Activated CD4-positive, alpha-beta T cell treated with anti-CD3 and anti-CD28 coated beads for 36 hours (primary cell): ENCODE data around the gene UBALD1. TPM values are rescaled to one million over a fixed set of nuclear protein-coding genes. Genes with fewer than 3 reads are reported as not detected.

ENCODE experiments used
- ATAC-seq: fragments of 200-7000 bp; cut with Tn5 transposase; one replicate; pipeline ENCODE4 v1.10.0; 2021; ENCODE audit warnings: mild to moderate bottlenecking, moderate library complexity
- CTCF ChIA-PET: fragments of 350-600 bp; sonication (Branson Sonifier 250); formaldehyde crosslinking; loops from one replicate; lab custom pipeline; 2021; ENCODE audit warnings: antibody characterized with exemption; lab: Charles Lee
- POLR2A ChIA-PET: fragments of 350-600 bp; sonication (Branson Sonifier 250); formaldehyde crosslinking; loops from one replicate; lab custom pipeline; 2021; ENCODE audit warnings: antibody characterized with exemption, inconsistent platforms; lab: Charles Lee
- DNase-seq: peaks from one replicate; pipeline ENCODE4 v3.0.0-alpha.2; 2020
- H3K27ac Mint-ChIP-seq: one replicate; pipeline ENCODE4 v1.8.0; 2021; ENCODE audit warnings: mixed read lengths
- H3K27me3 Mint-ChIP-seq: one replicate; pipeline ENCODE4 v1.8.0; 2021; ENCODE audit warnings: mixed read lengths
- H3K36me3 Mint-ChIP-seq: one replicate; pipeline ENCODE4 v1.8.0; 2021; ENCODE audit warnings: low read depth, mixed read lengths
- H3K4me1 Mint-ChIP-seq: one replicate; pipeline ENCODE4 v1.8.0; 2021; ENCODE audit warnings: mixed read lengths
- H3K4me3 Mint-ChIP-seq: one replicate; pipeline ENCODE4 v1.8.0; 2021; ENCODE audit warnings: mild to moderate bottlenecking, moderate library complexity, mixed read lengths
- H3K9me3 Mint-ChIP-seq: one replicate; pipeline ENCODE4 v1.8.0; 2021; ENCODE audit warnings: low read depth, mixed read lengths
- intact Hi-C, 2 experiments: fragments of 100-400 bp; cut with DNase I in 1 of 2; cut with micrococcal nuclease in 1 of 2; formaldehyde crosslinking; loops; one replicate each; pipeline versions ENCODE4 v1.14.2 to v1.15.1; 2022 to 2024; cut with DNase I, micrococcal nuclease
- total RNA-seq, 2 experiments: library from RNA; stranded (reverse); gene quantifications; one replicate each; pipeline ENCODE4 v1.2.3, GENCODE V29; 2021

The UBALD1 gene
- total RNA-seq, 2 experiments from 2014 or later: 9.7 to 10.2 TPM

- ChIA-PET CTCF (interaction anchor here (0.8 to 1.1 kb wide), 3 partner anchors 10 to 1651 kb away, joined by 3 read pairs; partner anchors contain the start of gene MGRN1), POLR2A (no interaction called here)
- H3K4me1 Mint-ChIP-seq: peaks cover 17% of the 10 kb centered on the region
- no peak for ATAC-seq
- peak; percentile 61 for DNase-seq
- H3K4me3 Mint-ChIP-seq: peak overlapping the region; percentile 72
- no peaks in the 10 kb centered on the region for H3K9me3 Mint-ChIP-seq
- H3K27ac Mint-ChIP-seq: no peak overlapping the region
- no peaks in the 10 kb centered on the region for H3K27me3 Mint-ChIP-seq
- intact Hi-C loops: loop anchor here in 1 of 2 experiments (2.0 kb wide), 1 partner anchor 189 kb away; the partner anchor contains the start of gene DNAJA3
- no peaks in the 10 kb centered on the region for H3K36me3 Mint-ChIP-seq
Observed at GRCh38 chr16:4613636-4614570, 785 bp downstream of the UBALD1 start.

GRCh38 chr16:4612977-4613635 is 1.6 kb downstream of the UBALD1 start:
- Mint-ChIP-seq H3K36me3 (no peaks in the 10 kb centered on the region), H3K27me3 (no peaks in the 10 kb centered on the region), H3K4me1 (peaks cover 17% of the 10 kb centered on the region), H3K9me3 (no peaks in the 10 kb centered on the region), H3K4me3 (peak overlapping the region; percentile 72), H3K27ac (no peak overlapping the region)
- ChIA-PET CTCF (no interaction called here), POLR2A (no interaction called here)
- intact Hi-C loops: no loop called here
- ATAC-seq (no peak), DNase-seq (no peak)

- Mint-ChIP-seq H3K36me3 (no peaks in the 10 kb centered on the region), H3K4me1 (peaks cover 17% of the 10 kb centered on the region), H3K9me3 (no peaks in the 10 kb centered on the region), H3K27me3 (no peaks in the 10 kb centered on the region), H3K27ac (no peak overlapping the region), H3K4me3 (no peak overlapping the region)
- intact Hi-C loops: no loop called here
- peak; percentile 30 for DNase-seq
- ChIA-PET CTCF (no interaction called here), POLR2A (no interaction called here)
- ATAC-seq: no peak
Observed at GRCh38 chr16:4612474-4612931, 2.2 kb downstream of the UBALD1 start.

GRCh38 chr16:4611337-4612021 is 3.2 kb downstream of the UBALD1 start:
- POLR2A ChIA-PET: no interaction called here
- intact Hi-C loops: no loop called here
- Mint-ChIP-seq H3K4me3 (no peak overlapping the region), H3K4me1 (peaks cover 15% of the 10 kb centered on the region), H3K27ac (no peak overlapping the region), H3K9me3 (no peaks in the 10 kb centered on the region), H3K27me3 (no peaks in the 10 kb centered on the region), H3K36me3 (no peaks in the 10 kb centered on the region)
- DNase-seq: no peak
- CTCF ChIA-PET: interaction anchor here (0.6 to 0.9 kb wide), 4 partner anchors 12 to 361 kb away, joined by 3 read pairs; no protein-coding TSS in a partner anchor
- no peak for ATAC-seq

- intact Hi-C loops: no loop called here
- Mint-ChIP-seq H3K9me3 (no peaks in the 10 kb centered on the region), H3K4me1 (peaks cover 6% of the 10 kb centered on the region), H3K27me3 (no peaks in the 10 kb centered on the region), H3K27ac (no peak overlapping the region), H3K4me3 (no peak overlapping the region), H3K36me3 (no peaks in the 10 kb centered on the region)
- CTCF ChIA-PET: no interaction called here
- POLR2A ChIA-PET: no interaction called here
- ATAC-seq (no peak), DNase-seq (no peak)
Observed at GRCh38 chr16:4610011-4611005, 4.4 kb downstream of the UBALD1 start.

GRCh38 chr16:4609200-4610010 is 5.3 kb downstream of the UBALD1 start:
- intact Hi-C loops: no loop called here
- POLR2A ChIA-PET: no interaction called here

GRCh38 chr16:4608704-4608980 is 6.0 kb downstream of the UBALD1 start:
- Mint-ChIP-seq H3K27me3 (no peaks in the 10 kb centered on the region), H3K27ac (no peak overlapping the region), H3K4me1 (peaks cover 5% of the 10 kb centered on the region), H3K4me3 (no peak overlapping the region), H3K36me3 (no peaks in the 10 kb centered on the region), H3K9me3 (no peaks in the 10 kb centered on the region)
- ChIA-PET CTCF (no interaction called here), POLR2A (no interaction called here)
- no peak for DNase-seq
- intact Hi-C loops: no loop called here
- no peak for ATAC-seq

More at GRCh38 chr16:4609200-4610010, 5.3 kb downstream of the UBALD1 start:
- Mint-ChIP-seq H3K36me3 (no peaks in the 10 kb centered on the region), H3K27me3 (no peaks in the 10 kb centered on the region), H3K9me3 (no peaks in the 10 kb centered on the region), H3K4me3 (no peak overlapping the region), H3K4me1 (peaks cover 5% of the 10 kb centered on the region), H3K27ac (no peak overlapping the region)
- DNase-seq (no peak), ATAC-seq (no peak)
- CTCF ChIA-PET: no interaction called here

- Mint-ChIP-seq H3K4me1 (peaks cover 2% of the 10 kb centered on the region), H3K36me3 (no peaks in the 10 kb centered on the region), H3K9me3 (no peaks in the 10 kb centered on the region), H3K27ac (no peak overlapping the region), H3K4me3 (no peak overlapping the region), H3K27me3 (no peaks in the 10 kb centered on the region)
- ChIA-PET CTCF (no interaction called here), POLR2A (no interaction called here)
- intact Hi-C loops: no loop called here
- DNase-seq (no peak), ATAC-seq (no peak)
Observed at GRCh38 chr16:4607841-4608703, 6.6 kb downstream of the UBALD1 start.

- no peak for DNase-seq
- H3K27ac Mint-ChIP-seq: no peak overlapping the region
- no peaks in the 10 kb centered on the region for H3K36me3 Mint-ChIP-seq
- POLR2A ChIA-PET: interaction anchor here (0.7 kb wide), 1 partner anchor 30 kb away, joined by 3 read pairs; no protein-coding TSS in a partner anchor
- no peaks in the 10 kb centered on the region for H3K4me1 Mint-ChIP-seq
- H3K4me3 Mint-ChIP-seq: no peak overlapping the region
- CTCF ChIA-PET: no interaction called here
- ATAC-seq: no peak
- intact Hi-C loops: no loop called here
- H3K9me3 Mint-ChIP-seq: no peaks in the 10 kb centered on the region
- H3K27me3 Mint-ChIP-seq: peaks cover 2% of the 10 kb centered on the region
Observed at GRCh38 chr16:4606354-4606753, 8.3 kb downstream of the UBALD1 start.
